GM19438 (cell line): ENCODE measurements around the gene GSTM2.

Experiments
- ATAC-seq: cut with Tn5 transposase; IDR thresholded peaks from one replicate; pipeline ENCODE4 v1.9.1; 2021; ENCODE audit warnings: low read depth; ENCODE audit not compliant: unreplicated experiment

Gene GSTM2

GRCh38 chr1:109629372-109630030 is 38.4 kb upstream of the GSTM2 start:
- no peak for ATAC-seq

GRCh38 chr1:109630081-109630897 is 37.6 kb upstream of the GSTM2 start:
- no peak for ATAC-seq

- no peak for ATAC-seq
Observed at GRCh38 chr1:109630898-109631512, 36.9 kb upstream of the GSTM2 start.

DNA sequence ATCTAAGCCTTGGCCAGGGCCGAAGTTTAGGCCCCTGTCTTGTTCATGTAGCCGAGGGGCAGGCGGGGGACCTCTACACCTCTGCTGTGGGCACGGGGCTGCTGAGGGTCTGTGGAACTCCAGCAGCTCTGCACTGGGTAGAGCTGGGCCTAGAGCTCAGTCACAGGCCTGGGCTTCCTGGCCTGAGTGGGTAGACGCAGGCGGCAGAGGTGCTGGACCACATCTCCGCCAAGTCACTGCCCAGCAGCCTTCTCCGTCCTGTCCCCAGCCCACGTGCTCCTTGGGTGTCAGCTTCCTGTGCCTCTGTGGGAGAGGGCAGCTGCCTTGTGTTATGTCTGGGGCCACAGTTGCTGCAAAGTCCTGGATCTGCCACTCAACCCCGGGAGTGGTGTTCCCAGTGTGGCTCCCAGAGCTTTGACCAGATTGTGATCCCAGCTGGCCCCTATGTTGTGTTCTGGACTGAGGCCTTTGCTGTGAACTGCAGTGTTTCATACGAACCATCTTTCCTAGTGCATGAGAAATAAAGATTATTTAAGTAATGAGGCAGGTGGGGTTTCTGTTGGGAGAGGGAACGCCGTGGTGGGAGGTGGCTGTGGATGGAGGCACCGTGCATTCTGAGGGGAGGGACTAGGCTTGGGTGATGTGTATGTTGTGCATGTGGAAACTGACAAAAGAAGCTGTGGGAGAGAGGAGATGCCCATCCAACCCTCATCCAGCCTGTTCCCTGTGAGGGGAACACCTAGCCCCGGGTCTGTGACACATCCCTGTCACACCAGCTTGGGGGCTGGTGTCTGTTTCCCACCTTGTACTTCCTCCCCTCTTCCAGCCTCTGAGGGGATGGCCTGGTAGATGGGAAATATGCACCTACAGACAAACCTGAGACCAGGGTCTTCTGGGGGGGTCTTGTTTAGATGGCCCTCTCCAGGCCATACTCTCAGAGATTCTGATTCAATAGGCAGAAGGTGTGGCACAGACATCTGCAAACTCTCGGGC is 36.0 kb upstream of the GSTM2 start:
- no peak for ATAC-seq

DNA sequence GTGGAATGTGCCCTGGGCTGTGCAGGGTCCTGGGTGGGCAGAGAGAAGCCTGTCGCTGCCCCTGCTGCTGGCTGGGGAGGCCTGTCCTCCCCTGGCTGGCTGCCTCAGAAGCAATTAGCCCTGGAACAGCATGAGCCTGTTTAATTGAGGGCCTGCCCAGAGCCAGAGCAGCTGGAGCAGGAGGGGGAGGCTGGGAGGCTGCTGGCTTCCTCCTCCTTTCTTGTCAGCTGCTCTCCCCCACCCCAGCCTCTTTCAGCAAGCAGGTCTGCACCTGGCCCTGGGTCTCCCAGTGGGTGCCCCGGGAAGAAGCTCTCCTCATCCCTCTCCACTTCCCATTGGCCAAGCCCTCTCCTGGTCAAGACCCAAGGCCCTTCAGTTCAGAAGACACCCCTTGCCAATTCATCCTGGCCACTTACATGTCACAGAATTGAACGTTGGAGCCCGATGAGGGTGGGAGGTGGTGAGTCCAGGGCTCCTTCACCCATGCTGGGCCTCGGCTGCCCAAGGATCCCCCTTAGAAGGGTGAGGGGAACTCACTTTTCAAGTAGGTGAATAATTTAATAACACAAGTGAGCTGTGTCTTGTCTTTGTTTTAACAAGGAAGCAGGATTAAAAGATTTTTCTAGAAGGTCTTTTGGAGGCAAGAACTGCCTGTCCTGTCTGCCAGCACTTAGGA is 35.0 kb upstream of the GSTM2 start:
- ATAC-seq = no peak

DNA sequence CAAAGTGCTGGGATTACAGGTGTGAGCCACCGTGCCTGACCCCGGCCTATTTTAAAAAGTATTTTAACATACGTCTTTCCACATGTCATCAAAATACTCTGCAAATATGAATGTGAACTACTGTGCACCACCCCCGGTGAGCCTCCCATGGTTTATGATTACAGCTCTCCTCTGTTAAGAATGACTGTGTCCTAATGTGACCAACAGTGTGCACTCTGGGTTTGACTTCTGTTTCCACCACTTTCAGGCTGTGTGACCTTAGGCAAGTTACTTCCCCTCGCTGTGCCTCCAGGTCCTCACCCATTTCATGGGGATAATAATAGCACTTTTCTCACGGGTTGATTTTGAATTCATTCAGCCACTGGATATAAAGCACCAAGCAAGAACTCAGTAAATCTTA is 33.6 kb upstream of the GSTM2 start:
- ATAC-seq = no peak

- ATAC-seq = no peak
Observed at GRCh38 chr1:109634771-109635750, 32.8 kb upstream of the GSTM2 start.

DNA sequence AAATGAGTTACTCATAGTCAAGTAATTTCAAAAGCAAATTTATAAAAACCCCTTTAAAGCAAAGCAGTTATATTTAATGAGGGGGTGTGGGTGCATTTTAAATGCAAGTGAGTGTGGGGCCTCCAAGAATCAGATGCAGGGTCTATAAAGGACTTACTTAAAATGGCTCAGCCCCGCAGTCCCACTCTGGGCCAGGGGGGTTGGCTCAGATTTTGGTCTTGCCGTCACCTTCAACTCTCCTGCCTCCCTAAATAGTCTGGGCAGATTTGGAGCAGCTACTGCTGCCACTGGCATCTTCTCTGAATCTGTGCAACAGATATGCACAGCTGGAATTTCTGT is 32.0 kb upstream of the GSTM2 start:
- no peak for ATAC-seq

GRCh38 chr1:109636201-109636952 is 31.5 kb upstream of the GSTM2 start:
- ATAC-seq = no peak

DNA sequence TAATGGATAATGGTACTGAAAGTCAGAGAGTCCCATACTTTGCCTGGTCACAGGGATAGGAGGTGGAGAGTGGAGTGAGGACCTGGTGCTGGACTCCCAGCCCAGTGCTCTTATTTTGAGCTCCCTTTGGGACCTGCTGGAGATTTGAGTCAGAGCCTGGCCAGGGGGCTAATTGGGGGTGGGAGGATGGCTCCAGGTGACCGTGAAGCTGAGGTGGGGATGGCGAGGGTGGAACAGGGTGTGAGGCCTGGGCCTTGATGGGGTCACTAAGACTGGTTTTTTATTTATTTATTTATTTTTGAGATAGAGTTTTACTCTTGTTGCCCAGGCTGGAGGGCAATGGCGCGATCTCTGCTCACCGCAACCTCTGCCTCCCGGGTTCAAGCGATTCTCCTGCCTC is 30.4 kb upstream of the GSTM2 start:
- ATAC-seq = no peak

DNA sequence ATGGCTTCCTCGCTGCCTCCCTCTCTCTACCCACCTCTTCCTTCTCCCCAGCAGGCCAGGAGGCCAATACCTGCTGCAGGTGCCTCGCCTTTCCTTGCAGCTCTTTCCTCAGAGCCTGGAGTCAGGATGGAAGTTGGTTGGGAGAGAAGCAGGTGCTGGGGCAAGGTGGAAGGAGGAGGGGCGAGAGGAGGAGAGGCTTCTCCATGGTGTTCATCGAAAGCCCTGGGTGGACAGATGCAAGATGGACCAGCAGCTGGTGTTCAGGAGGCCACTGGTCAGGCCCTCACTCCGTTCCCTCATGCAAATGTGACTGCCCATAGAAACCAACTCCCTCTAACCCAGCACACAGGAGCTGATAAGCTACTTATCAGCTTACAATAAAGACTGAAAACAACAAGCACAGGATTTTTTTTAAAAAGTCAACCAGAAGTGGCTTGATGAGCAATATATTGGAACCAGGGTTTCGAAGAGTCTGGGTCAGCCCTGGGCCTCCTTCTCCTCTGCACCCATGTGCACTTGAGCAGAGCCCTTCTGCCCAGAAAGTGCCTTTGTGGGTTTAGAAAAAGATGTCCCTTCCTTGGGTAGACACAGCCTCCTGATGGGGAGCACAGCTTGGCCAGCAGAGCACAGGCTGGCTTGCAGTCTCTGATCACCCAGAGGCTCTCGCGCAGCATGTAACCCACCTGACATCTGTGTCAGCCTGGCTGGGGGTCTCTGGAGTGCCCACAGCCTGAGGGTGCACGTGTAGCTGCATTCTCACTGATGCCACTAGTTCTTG is 28.6 kb upstream of the GSTM2 start:
- ATAC-seq = no peak

DNA sequence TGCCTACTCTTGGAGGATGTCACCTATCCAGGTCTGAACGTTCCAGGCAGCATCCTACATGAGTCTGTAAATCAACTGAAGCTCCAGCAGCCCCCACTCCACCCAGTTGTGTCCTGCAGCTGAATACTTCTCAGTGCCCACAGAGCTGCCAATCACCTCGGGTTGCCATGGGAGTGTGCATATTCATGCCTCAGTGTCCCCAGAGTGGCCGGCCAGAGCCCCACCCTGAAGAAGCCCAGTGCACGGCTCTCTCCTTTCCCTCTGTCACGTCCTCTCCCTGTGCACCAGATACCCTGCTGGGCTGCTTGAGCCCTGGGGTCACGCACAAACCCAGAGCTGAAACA is 28.0 kb upstream of the GSTM2 start:
- ATAC-seq = no peak

- peak; percentile 55 for ATAC-seq
Observed at GRCh38 chr1:109640285-109640865, 27.5 kb upstream of the GSTM2 start.

DNA sequence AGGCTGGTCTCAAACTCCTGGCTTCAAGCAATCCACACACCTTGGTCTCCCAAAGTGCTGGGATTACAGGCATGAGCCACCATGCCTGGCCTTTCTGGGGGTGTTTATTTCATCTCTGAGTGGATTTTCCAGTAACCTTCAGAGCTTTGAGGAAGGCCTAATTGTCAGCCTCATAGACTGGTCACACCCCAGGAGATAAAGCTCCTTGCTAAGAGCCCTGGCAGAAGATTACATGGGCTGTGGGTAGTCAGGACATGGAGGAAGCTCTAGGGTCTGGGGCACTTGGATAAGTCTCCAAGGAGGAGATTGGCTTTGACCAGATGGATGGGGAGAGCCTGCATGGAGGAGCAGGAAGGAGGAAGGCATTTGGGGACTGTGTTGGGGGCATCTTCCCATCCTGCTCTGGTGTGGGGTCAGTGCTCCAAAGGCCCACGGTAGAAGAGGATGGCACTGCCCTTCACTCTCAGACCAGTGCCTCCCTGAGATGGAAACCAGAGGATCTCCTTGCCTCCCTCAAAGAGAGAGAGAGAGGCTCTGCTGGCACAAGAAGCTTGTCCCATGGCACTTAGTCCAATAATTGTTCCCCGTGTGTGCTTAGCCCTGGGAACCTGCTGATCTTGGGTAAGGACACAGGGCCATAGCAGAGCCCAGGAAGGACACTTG is 26.6 kb upstream of the GSTM2 start:
- ATAC-seq = no peak

DNA sequence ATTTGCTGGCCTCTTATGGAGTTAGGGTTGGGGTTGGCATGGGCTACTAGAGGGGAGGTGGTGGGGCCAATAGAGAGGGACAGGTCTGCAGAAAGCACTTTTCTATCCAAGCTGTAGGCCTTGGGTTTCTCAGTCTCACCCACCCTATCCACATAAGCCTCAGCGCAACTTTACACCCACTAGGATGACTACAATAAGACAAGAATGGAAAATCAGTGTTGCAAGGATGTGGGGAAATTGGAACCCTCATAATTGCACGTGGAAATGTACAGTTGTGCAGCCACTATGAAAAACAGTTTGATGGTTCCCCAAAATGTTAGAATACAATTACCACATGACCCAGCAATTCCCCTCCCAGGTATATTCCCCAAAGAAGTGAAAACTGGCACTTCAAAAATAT is 26.0 kb upstream of the GSTM2 start:
- no peak for ATAC-seq

- no peak for ATAC-seq
Observed at GRCh38 chr1:109642626-109643025, 25.2 kb upstream of the GSTM2 start.
